MCF 10A (cell line): Measurements from ENCODE around the gene SYT3. TPM values are rescaled to one million over a fixed set of nuclear protein-coding genes. Genes with fewer than 3 reads are reported as not detected.

Experiments
- BruUV-seq: library from RNA; stranded (reverse); fragments of 400-500 nt; replicated peaks from 2 replicates; lab custom pipeline; 2021; lab: Mats Ljungman, UMichigan
- CTCF ChIA-PET: fragments of 300-600 bp; sonication (Branson Sonifier 250); formaldehyde crosslinking; extraction: SDS; loops from one replicate; lab custom pipeline; 2021; ENCODE audit warnings: antibody characterized with exemption, inconsistent platforms; lab: Yijun Ruan, JAX
- POLR2A ChIA-PET: fragments of 300-600, 350-650 bp; sonication (Branson Sonifier 250); formaldehyde crosslinking; extraction: SDS; loops from one replicate; lab custom pipeline; 2020; ENCODE audit warnings: antibody characterized with exemption, inconsistent platforms; lab: Yijun Ruan, JAX
- DNase-seq: peaks from one replicate; pipeline ENCODE4 v3.0.0-alpha.2; 2018; ENCODE audit not compliant: unreplicated experiment
- H3K27ac Mint-ChIP-seq: one replicate; pipeline ENCODE4 v1.8.0; 2022; ENCODE audit warnings: mild to moderate bottlenecking, low read depth, mixed read lengths; ENCODE audit not compliant: unreplicated experiment
- H3K27me3 Mint-ChIP-seq: one replicate; pipeline ENCODE4 v1.8.0; 2022; ENCODE audit warnings: mixed read lengths; ENCODE audit not compliant: insufficient read depth, unreplicated experiment
- H3K36me3 Mint-ChIP-seq: one replicate; pipeline ENCODE4 v1.8.0; 2022; ENCODE audit warnings: mild to moderate bottlenecking, moderate library complexity, mixed read lengths; ENCODE audit not compliant: insufficient read depth, unreplicated experiment
- H3K4me1 Mint-ChIP-seq: one replicate; pipeline ENCODE4 v1.8.0; 2022; ENCODE audit warnings: mixed read lengths; ENCODE audit not compliant: insufficient read depth, unreplicated experiment
- H3K4me3 Mint-ChIP-seq: one replicate; pipeline ENCODE4 v1.8.0; 2022; ENCODE audit warnings: mild to moderate bottlenecking, moderate library complexity, mixed read lengths; ENCODE audit not compliant: unreplicated experiment
- H3K9me3 Mint-ChIP-seq: one replicate; pipeline ENCODE4 v1.8.0; 2022; ENCODE audit warnings: mixed read lengths; ENCODE audit not compliant: unreplicated experiment
- CTCF ChIP-seq: fragments of 200-600 bp; IDR thresholded peaks from one replicate; pipeline ENCODE4 v1.8.0; 2022; ENCODE audit warnings: antibody characterized with exemption, mild to moderate bottlenecking; ENCODE audit not compliant: unreplicated experiment
- intact Hi-C: fragments of 100-400 bp; cut with micrococcal nuclease; formaldehyde crosslinking; loops from 2 replicates; pipeline ENCODE4 v1.14.1; 2022
- total RNA-seq: library from RNA; stranded (reverse); gene quantifications from 2 replicates; pipeline ENCODE4 v1.2.3, GENCODE V29; 2022

SYT3 gene
- total RNA-seq, 1 experiment from 2014 or later, result not detected

GRCh38 chr19:50657712-50658440, 18.2 kb upstream of the SYT3 start:
- H3K4me3 Mint-ChIP-seq, result peak overlapping the region; percentile 64
- TF ChIP-seq CTCF, result no peak
- H3K9me3 Mint-ChIP-seq, result peaks cover 46% of the 10 kb centered on the region
- no TSS peak for BruUV-seq
- peaks cover 6% of the 10 kb centered on the region for H3K36me3 Mint-ChIP-seq
- no peak overlapping the region for H3K27ac Mint-ChIP-seq
- ChIA-PET CTCF (interaction anchor here (1.1 kb wide), 1 partner anchor 12 kb away, joined by 4 read pairs; no protein-coding TSS in a partner anchor), POLR2A (no interaction called here)
- peak; percentile 93 for DNase-seq
- peaks cover 6% of the 10 kb centered on the region for H3K4me1 Mint-ChIP-seq
- H3K27me3 Mint-ChIP-seq, result peaks cover 21% of the 10 kb centered on the region
- intact Hi-C loops, result no loop called here

- H3K36me3 Mint-ChIP-seq, result peaks cover 6% of the 10 kb centered on the region
- POLR2A ChIA-PET, result no interaction called here
- CTCF ChIA-PET, result interaction anchor here (0.6 kb wide), 1 partner anchor 101 kb away, joined by 3 read pairs; no protein-coding TSS in a partner anchor
- H3K9me3 Mint-ChIP-seq, result peaks cover 43% of the 10 kb centered on the region
- no peak overlapping the region for H3K27ac Mint-ChIP-seq
- intact Hi-C loops, result no loop called here
- peak overlapping the region; percentile 64 for H3K4me3 Mint-ChIP-seq
- TF ChIP-seq CTCF, result no peak
- H3K4me1 Mint-ChIP-seq, result peaks cover 6% of the 10 kb centered on the region
- no peak for DNase-seq
- peaks cover 21% of the 10 kb centered on the region for H3K27me3 Mint-ChIP-seq
- BruUV-seq, result no TSS peak
Measured at GRCh38 chr19:50657222-50657669, 17.6 kb upstream of the SYT3 start.

- TF ChIP-seq CTCF, result no peak
- ChIA-PET CTCF (interaction anchor here (0.9 kb wide), 1 partner anchor 117 kb away, joined by 4 read pairs; no protein-coding TSS in a partner anchor), POLR2A (no interaction called here)
- Mint-ChIP-seq H3K27me3 (peaks cover 21% of the 10 kb centered on the region), H3K27ac (no peak overlapping the region), H3K4me3 (no peak overlapping the region), H3K9me3 (peaks cover 31% of the 10 kb centered on the region), H3K4me1 (peaks cover 6% of the 10 kb centered on the region), H3K36me3 (no peaks in the 10 kb centered on the region)
- BruUV-seq, result no TSS peak
- intact Hi-C loops, result no loop called here
- no peak for DNase-seq
Measured at GRCh38 chr19:50654882-50655281, 15.2 kb upstream of the SYT3 start.

- CTCF ChIA-PET, result no interaction called here
- TF ChIP-seq CTCF, result no peak
- BruUV-seq, result no TSS peak
- Mint-ChIP-seq H3K36me3 (no peaks in the 10 kb centered on the region), H3K4me3 (no peak overlapping the region), H3K4me1 (no peaks in the 10 kb centered on the region), H3K9me3 (peaks cover 24% of the 10 kb centered on the region), H3K27ac (no peak overlapping the region), H3K27me3 (peaks cover 21% of the 10 kb centered on the region)
- no peak for DNase-seq
- intact Hi-C loops, result no loop called here
- POLR2A ChIA-PET, result no interaction called here
Measured at GRCh38 chr19:50652722-50653121, 13.0 kb upstream of the SYT3 start.
